ENCODE results near the gene MAPK8.

MAPK8 gene

GRCh38 chr10:48464121-48464870 lies 157.8 kb downstream of the MAPK8 start:
- H2AFZ ChIP-seq (ENCODE audit: low read depth, low read length), result no peak overlapping the region
- H3K4me3 ChIP-seq (ENCODE audit: low read length), result no peak overlapping the region
- H3K9me3 ChIP-seq (ENCODE audit: low read length), result no peaks in the 10 kb centered on the region
- H3K27me3 ChIP-seq (ENCODE audit: insufficient read depth, low read length), result no peaks in the 10 kb centered on the region
- H3K36me3 ChIP-seq (ENCODE audit: insufficient read depth, low read length), result no peaks in the 10 kb centered on the region
- H3K4me1 ChIP-seq (ENCODE audit: insufficient read depth, low read length), result no peaks in the 10 kb centered on the region

DNA sequence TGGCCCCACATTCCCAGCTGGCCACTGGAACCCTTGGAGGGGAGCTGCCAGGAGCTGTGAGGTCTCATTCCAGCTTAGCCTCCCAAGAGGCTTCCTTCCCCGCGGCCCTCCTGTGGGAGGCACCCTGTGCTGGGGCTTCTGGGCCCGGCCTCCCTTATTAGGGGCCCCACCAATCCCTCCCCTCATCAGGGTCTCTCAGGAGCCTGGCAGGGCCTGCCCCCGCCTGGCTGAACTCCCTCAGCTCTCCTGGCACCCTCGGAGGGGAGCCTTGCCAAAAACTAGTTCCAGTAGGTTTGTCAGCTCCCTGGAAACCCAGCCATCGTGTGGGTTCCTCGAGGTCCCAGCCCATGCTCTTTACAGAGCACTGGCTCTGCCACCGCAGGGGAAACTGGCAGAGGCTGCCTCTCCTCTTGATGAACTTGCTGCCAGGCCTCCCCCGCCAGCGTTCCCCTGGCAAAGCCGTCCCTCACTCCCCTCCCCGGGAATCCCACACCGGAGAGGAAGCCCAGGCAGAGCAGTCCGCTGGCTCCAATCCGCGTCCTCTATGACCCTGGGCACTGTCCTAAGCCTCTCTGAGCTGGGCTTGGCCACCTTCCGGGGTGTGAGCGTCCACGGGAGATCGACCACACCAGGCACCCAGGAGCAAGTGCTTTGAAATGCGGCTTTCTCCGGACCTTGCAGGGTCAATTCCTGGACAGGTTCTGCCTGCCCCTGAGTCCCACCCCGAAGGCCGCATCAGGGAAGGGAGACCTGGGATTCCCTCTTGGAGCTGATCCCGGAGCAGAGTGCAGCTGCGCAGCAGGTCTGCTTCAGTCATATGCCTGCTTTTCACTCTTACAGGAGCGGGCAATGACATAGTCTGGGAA lies 158.6 kb downstream of the MAPK8 start:
- Histone ChIP-seq H3K4me1 (ENCODE audit: insufficient read depth, low read length) (no peaks in the 10 kb centered on the region), H3K36me3 (ENCODE audit: insufficient read depth, low read length) (no peaks in the 10 kb centered on the region), H3K9me3 (ENCODE audit: low read length) (no peaks in the 10 kb centered on the region), H3K4me3 (ENCODE audit: low read length) (no peak overlapping the region), H3K27me3 (ENCODE audit: insufficient read depth, low read length) (no peaks in the 10 kb centered on the region), H2AFZ (ENCODE audit: low read depth, low read length) (no peak overlapping the region)

- Histone ChIP-seq H3K36me3 (ENCODE audit: insufficient read depth, low read length) (no peaks in the 10 kb centered on the region), H3K9me3 (ENCODE audit: low read length) (no peaks in the 10 kb centered on the region), H3K4me3 (ENCODE audit: low read length) (no peak overlapping the region), H3K27me3 (ENCODE audit: insufficient read depth, low read length) (no peaks in the 10 kb centered on the region), H3K4me1 (ENCODE audit: insufficient read depth, low read length) (no peaks in the 10 kb centered on the region), H2AFZ (ENCODE audit: low read depth, low read length) (no peak overlapping the region)
Measured at GRCh38 chr10:48465860-48466521, 159.5 kb downstream of the MAPK8 start.

DNA sequence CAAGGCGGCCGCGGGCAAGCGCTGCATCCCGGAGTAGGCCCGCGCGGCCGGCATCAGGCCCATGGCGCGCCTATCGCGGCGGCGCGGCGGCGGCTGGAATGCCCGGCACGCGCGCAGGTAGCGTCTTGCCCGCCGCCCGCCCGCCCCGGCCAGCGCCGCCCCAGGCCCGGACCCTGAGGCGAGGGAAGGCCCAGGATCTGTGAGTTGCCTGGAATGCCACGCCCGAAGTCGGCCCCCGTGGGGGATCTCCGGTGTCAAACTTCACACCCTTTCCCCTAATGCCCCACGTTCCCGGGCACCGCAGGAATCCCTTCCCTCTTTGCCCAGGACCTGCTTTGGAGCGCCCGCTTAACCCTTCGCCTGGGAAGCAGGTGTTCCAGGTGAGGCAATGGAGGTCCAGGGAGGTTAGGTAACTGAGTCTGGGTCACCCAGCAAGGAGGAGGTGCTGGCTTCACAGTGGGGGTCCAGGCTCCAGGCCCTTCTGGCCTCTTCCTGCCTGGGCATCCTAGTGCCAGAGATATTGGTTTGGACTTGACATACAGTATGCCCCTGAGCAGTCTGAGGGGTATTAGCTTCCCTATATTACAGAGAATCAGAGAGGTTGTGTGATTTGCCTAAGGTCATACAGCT lies 160.2 kb downstream of the MAPK8 start:
- Histone ChIP-seq H3K4me1 (ENCODE audit: insufficient read depth, low read length) (no peaks in the 10 kb centered on the region), H3K27me3 (ENCODE audit: insufficient read depth, low read length) (no peaks in the 10 kb centered on the region), H3K4me3 (ENCODE audit: low read length) (no peak overlapping the region), H3K9me3 (ENCODE audit: low read length) (no peaks in the 10 kb centered on the region), H2AFZ (ENCODE audit: low read depth, low read length) (no peak overlapping the region), H3K36me3 (ENCODE audit: insufficient read depth, low read length) (no peaks in the 10 kb centered on the region)

GRCh38 chr10:48467669-48468068 lies 161.2 kb downstream of the MAPK8 start:
- Histone ChIP-seq H2AFZ (ENCODE audit: low read depth, low read length) (no peak overlapping the region), H3K9me3 (ENCODE audit: low read length) (no peaks in the 10 kb centered on the region), H3K4me3 (ENCODE audit: low read length) (no peak overlapping the region), H3K36me3 (ENCODE audit: insufficient read depth, low read length) (no peaks in the 10 kb centered on the region), H3K4me1 (ENCODE audit: insufficient read depth, low read length) (no peaks in the 10 kb centered on the region), H3K27me3 (ENCODE audit: insufficient read depth, low read length) (no peaks in the 10 kb centered on the region)

GRCh38 chr10:48468130-48468790 lies 161.8 kb downstream of the MAPK8 start:
- H3K4me1 ChIP-seq (ENCODE audit: insufficient read depth, low read length), result no peaks in the 10 kb centered on the region
- H2AFZ ChIP-seq (ENCODE audit: low read depth, low read length), result no peak overlapping the region
- no peaks in the 10 kb centered on the region for H3K9me3 ChIP-seq (ENCODE audit: low read length)
- H3K36me3 ChIP-seq (ENCODE audit: insufficient read depth, low read length), result no peaks in the 10 kb centered on the region
- H3K4me3 ChIP-seq (ENCODE audit: low read length), result no peak overlapping the region
- no peaks in the 10 kb centered on the region for H3K27me3 ChIP-seq (ENCODE audit: insufficient read depth, low read length)

DNA sequence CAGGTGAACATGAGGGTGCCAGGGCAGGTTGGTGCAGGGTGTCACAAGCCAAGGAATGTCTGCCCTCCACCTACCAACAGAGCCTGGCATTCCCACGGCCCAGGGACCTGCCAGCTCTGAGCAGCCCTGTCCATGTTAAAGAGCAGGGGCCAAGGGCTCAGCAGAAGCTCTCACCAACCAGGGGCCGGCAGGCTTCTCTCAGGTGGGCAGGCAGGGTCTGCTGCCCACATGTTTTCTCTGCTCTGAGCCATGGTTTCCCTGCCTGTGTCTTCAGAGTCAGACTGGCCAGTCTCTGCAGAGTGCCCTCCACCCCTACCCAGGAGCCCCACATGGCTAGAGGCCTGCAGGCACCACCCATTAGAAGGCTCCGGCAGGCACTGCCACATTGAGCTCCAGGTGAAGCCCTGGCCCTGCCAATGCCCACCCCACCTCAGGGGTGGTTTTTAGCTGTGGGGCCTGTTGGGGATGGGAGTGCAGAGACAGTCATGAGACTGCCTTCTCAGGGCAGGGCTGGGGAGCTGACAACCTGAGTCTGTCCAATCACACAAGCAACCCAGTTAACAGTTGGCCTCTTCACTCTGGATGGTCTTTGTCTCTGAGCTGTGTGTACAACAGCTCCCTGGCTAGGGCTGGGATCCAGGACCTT lies 162.5 kb downstream of the MAPK8 start:
- Histone ChIP-seq H3K4me3 (ENCODE audit: low read length) (no peak overlapping the region), H3K4me1 (ENCODE audit: insufficient read depth, low read length) (no peaks in the 10 kb centered on the region), H3K27me3 (ENCODE audit: insufficient read depth, low read length) (no peaks in the 10 kb centered on the region), H2AFZ (ENCODE audit: low read depth, low read length) (no peak overlapping the region), H3K9me3 (ENCODE audit: low read length) (no peaks in the 10 kb centered on the region), H3K36me3 (ENCODE audit: insufficient read depth, low read length) (no peaks in the 10 kb centered on the region)

DNA sequence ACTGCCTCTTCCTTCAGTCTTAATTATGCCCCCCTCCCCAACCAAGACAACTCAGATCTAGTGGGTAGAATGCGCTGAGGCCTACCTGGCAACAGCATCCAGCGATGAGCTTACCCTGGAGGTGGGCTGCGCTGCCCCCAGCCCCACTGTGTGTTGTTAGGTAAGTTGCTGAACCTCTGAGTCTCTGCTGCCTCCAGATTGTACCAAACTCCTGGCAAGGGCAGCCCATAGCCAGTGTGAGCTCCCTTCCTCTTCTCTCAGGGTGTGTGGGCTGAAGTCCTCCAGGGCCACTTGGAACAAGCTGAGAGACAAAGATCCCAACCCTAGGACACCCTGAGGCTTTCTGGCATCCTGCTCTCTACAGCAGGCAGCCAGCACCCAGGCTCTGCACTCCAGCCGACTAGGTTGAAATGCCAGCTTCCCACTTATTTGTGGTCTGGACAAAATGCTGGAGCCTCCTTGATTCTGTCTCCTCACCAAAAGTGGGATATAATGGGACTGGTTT lies 163.1 kb downstream of the MAPK8 start:
- peak overlapping the region; percentile 5 for H2AFZ ChIP-seq (ENCODE audit: low read depth, low read length)
- H3K4me3 ChIP-seq (ENCODE audit: low read length), result no peak overlapping the region
- no peaks in the 10 kb centered on the region for H3K27me3 ChIP-seq (ENCODE audit: insufficient read depth, low read length)
- H3K36me3 ChIP-seq (ENCODE audit: insufficient read depth, low read length), result no peaks in the 10 kb centered on the region
- H3K4me1 ChIP-seq (ENCODE audit: insufficient read depth, low read length), result no peaks in the 10 kb centered on the region
- H3K9me3 ChIP-seq (ENCODE audit: low read length), result no peaks in the 10 kb centered on the region

DNA sequence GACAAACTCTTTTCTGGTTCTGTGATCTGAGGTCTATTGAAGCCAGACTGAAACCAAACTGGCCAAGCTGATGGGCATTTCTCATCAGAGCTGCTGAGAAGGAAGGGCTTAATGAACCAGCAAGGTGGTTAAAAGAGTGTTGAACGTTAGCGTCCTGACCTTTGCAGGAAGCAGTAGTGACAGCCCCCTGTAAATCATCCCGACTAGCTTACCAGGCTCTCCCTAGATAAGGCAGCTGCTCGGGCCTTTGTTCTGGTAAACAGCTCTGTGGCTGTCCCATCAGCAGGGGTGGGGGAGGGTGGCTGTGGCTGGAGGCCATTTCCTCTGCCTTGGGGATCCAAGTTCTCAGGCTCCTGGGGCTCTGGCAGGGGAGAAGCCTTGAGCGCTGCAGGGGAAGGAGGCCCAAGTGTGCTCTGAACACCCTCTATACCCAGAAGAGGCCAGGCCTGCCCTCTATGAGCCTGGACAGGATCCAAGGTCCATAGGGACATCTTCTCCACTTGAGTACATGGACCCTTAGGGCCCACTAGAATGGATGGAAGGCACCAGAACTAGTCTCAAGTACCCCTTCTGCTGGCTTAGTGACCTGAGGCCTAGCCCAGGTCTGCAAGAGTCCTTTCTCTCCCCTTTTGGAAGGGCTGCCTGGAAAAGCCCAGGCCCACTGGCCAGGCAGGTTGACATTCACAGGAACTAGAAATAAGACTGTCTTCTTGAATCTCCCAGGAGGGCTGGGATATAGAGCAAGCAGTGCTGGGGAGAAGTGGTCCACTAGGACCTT lies 163.8 kb downstream of the MAPK8 start:
- Histone ChIP-seq H3K27me3 (ENCODE audit: insufficient read depth, low read length) (no peaks in the 10 kb centered on the region), H3K4me3 (ENCODE audit: low read length) (no peak overlapping the region), H3K36me3 (ENCODE audit: insufficient read depth, low read length) (no peaks in the 10 kb centered on the region), H3K9me3 (ENCODE audit: low read length) (no peaks in the 10 kb centered on the region), H3K4me1 (ENCODE audit: insufficient read depth, low read length) (no peaks in the 10 kb centered on the region), H2AFZ (ENCODE audit: low read depth, low read length) (peak overlapping the region; percentile 5)

- H3K27me3 ChIP-seq (ENCODE audit: insufficient read depth, low read length), result no peaks in the 10 kb centered on the region
- H3K36me3 ChIP-seq (ENCODE audit: insufficient read depth, low read length), result no peaks in the 10 kb centered on the region
- H3K9me3 ChIP-seq (ENCODE audit: low read length), result no peaks in the 10 kb centered on the region
- H2AFZ ChIP-seq (ENCODE audit: low read depth, low read length), result no peak overlapping the region
- no peak overlapping the region for H3K4me3 ChIP-seq (ENCODE audit: low read length)
- H3K4me1 ChIP-seq (ENCODE audit: insufficient read depth, low read length), result no peaks in the 10 kb centered on the region
Measured at GRCh38 chr10:48470893-48471805, 164.7 kb downstream of the MAPK8 start.

Measured in neuron (in vitro differentiated cells).